GM21723 (cell line): ENCODE data around the gene POF1B.
"Not testable (repeated sequence)": the region's sequence is repeated elsewhere in the genome, so short reads cannot be mapped to it uniquely, and the experiment has no call there.

Experiments
- ATAC-seq: cut with Tn5 transposase; IDR thresholded peaks from one replicate; pipeline ENCODE4 v1.9.1; 2021; ENCODE audit warnings: mild to moderate bottlenecking, moderate library complexity; ENCODE audit not compliant: unreplicated experiment

POF1B gene

GRCh38 chrX:85379174-85379907 lies at the start of gene POF1B:
POF1B (minus strand) TSS chrX:85379665; CDS start chrX:85379454, 211 bp downstream.
- ATAC-seq, result no peak

GRCh38 chrX:85429066-85429465 lies 49.6 kb upstream of the POF1B start:
- no peak for ATAC-seq

GRCh38 chrX:85419293-85419692 lies 39.8 kb upstream of the POF1B start:
- no peak for ATAC-seq

GRCh38 chrX:85391878-85392238 lies 12.4 kb upstream of the POF1B start:
- no peak for ATAC-seq

GRCh38 chrX:85391185-85391877 lies 11.9 kb upstream of the POF1B start:
- no peak for ATAC-seq

GRCh38 chrX:85381602-85382001 lies 2.1 kb upstream of the POF1B start:
- no peak for ATAC-seq

- ATAC-seq, result no peak
These were observed 1.0 kb downstream of the POF1B start for GRCh38 chrX:85378461-85378860.

GRCh38 chrX:85375333-85375738 lies 4.1 kb downstream of the POF1B start:
- no peak for ATAC-seq

- ATAC-seq, result no peak
These were observed 14.0 kb downstream of the POF1B start for GRCh38 chrX:85365370-85365995.

GRCh38 chrX:85359051-85359450 lies 20.4 kb downstream of the POF1B start:
- ATAC-seq, result no peak

GRCh38 chrX:85345523-85345922 lies 33.9 kb downstream of the POF1B start:
- ATAC-seq, result no peak

GRCh38 chrX:85327060-85327333 lies 52.5 kb downstream of the POF1B start:
- no peak for ATAC-seq

- no peak for ATAC-seq
These were observed 53.0 kb downstream of the POF1B start for GRCh38 chrX:85326234-85327059.

GRCh38 chrX:85311348-85311747 lies 68.1 kb downstream of the POF1B start:
- not testable (repeated sequence) for ATAC-seq

- no peak for ATAC-seq
These were observed 69.7 kb downstream of the POF1B start for GRCh38 chrX:85309717-85310116.

- ATAC-seq, result peak; percentile 81
These were observed 75.9 kb downstream of the POF1B start for GRCh38 chrX:85303544-85303943.

GRCh38 chrX:85288992-85289723 lies 90.3 kb downstream of the POF1B start:
- ATAC-seq, result no peak

- ATAC-seq, result not testable (repeated sequence)
These were observed 94.2 kb downstream of the POF1B start for GRCh38 chrX:85285286-85285685.

GRCh38 chrX:85244450-85245211 lies 134.8 kb downstream of the POF1B start:
- peak; percentile 45 for ATAC-seq
